Keratinocyte (primary cell): ENCODE measurements around the gene MDFIC2. TPM values are rescaled to one million over a fixed set of nuclear protein-coding genes. Genes with fewer than 3 reads are reported as not detected.

Experiments used
- DNase-seq: peaks from one replicate; pipeline ENCODE4 v3.0.0-alpha.2; 2011; ENCODE audit warnings: low read depth, missing footprints, low spot score
- FAIRE-seq: peaks from 2 replicates; lab custom pipeline; 2011; peaks lifted over from hg19 to GRCh38; lab: Jason Lieb, UNC
- H2AFZ ChIP-seq: 2 replicates; pipeline ENCODE4 v1.6.0; 2012; ENCODE audit warnings: low read length, control low read depth, inconsistent platforms; ENCODE audit not compliant: control insufficient read depth
- H3K27ac ChIP-seq: 2 replicates; pipeline ENCODE4 v1.5.1; 2011; ENCODE audit warnings: low read length; ENCODE audit not compliant: control insufficient read depth, insufficient read depth
- H3K27me3 ChIP-seq: 3 replicates; pipeline ENCODE4 v1.6.0; 2011; ENCODE audit warnings: low read length; ENCODE audit not compliant: control insufficient read depth, insufficient read depth; ENCODE audit errors: extremely low read depth
- H3K36me3 ChIP-seq, 2 experiments: 2 replicates in 1 of 2; 3 replicates in 1 of 2; pipeline ENCODE4 v1.5.1; 2011; ENCODE audit warnings: low read length in 2 of 2, mild to moderate bottlenecking in 1 of 2; ENCODE audit not compliant: control insufficient read depth in 2 of 2, insufficient read depth in 2 of 2; ENCODE audit errors: extremely low read depth in 1 of 2
- H3K4me1 ChIP-seq: 3 replicates; pipeline ENCODE4 v1.5.1; 2011; ENCODE audit warnings: low read length; ENCODE audit not compliant: control insufficient read depth, insufficient read depth; ENCODE audit errors: extremely low read depth
- H3K4me2 ChIP-seq: 3 replicates; pipeline ENCODE4 v1.6.0; 2011; ENCODE audit warnings: low read depth, low read length; ENCODE audit not compliant: control insufficient read depth, insufficient read depth; ENCODE audit errors: extremely low read depth
- H3K4me3 ChIP-seq, 3 experiments: fragments of 200-600 bp in 1 of 3; sonication (generic) in 1 of 3; 2 replicates in 2 of 3; 3 replicates in 1 of 3; pipeline ENCODE4 v1.5.1; 2011 to 2016; ENCODE audit warnings: low read length in 3 of 3, mild to moderate bottlenecking in 3 of 3, control low read depth in 2 of 3, inconsistent platforms in 1 of 3, low read depth in 1 of 3, mixed read lengths in 1 of 3, mixed run types in 1 of 3, moderate library complexity in 1 of 3; ENCODE audit not compliant: control insufficient read depth in 2 of 3, insufficient read depth in 2 of 3; ENCODE audit errors: extremely low read depth in 1 of 3
- H3K79me2 ChIP-seq: 2 replicates; pipeline ENCODE4 v1.6.0; 2012; ENCODE audit warnings: low read length; ENCODE audit not compliant: control insufficient read depth, insufficient read depth
- H3K9ac ChIP-seq: 3 replicates; pipeline ENCODE4 v1.6.0; 2011; ENCODE audit warnings: low read length; ENCODE audit not compliant: control insufficient read depth, insufficient read depth; ENCODE audit errors: extremely low read depth
- H3K9me1 ChIP-seq: 3 replicates; pipeline ENCODE4 v1.6.0; 2011; ENCODE audit warnings: low read length; ENCODE audit not compliant: control insufficient read depth, insufficient read depth; ENCODE audit errors: extremely low read depth
- H3K9me3 ChIP-seq: 2 replicates; pipeline ENCODE4 v1.5.1; 2012; ENCODE audit warnings: low read depth, low read length; ENCODE audit not compliant: control insufficient read depth
- H4K20me1 ChIP-seq: 3 replicates; pipeline ENCODE4 v1.6.0; 2011; ENCODE audit warnings: low read length; ENCODE audit not compliant: control insufficient read depth, insufficient read depth; ENCODE audit errors: extremely low read depth
- EZH2 ChIP-seq: IDR thresholded peaks from one replicate; pipeline ENCODE4 v1.6.1; 2012; ENCODE audit warnings: inconsistent platforms, mild to moderate bottlenecking, low read length, moderate library complexity
- dilution Hi-C: fragments of 300-500 bp; cut with MboI; formaldehyde crosslinking; loops from one replicate; pipeline ENCODE4 v1.7.0; 2020; ENCODE audit warnings: low sequenced_read_pairs; ENCODE audit not compliant: extremely low pct_ligation_motif_present
- polyA plus RNA-seq, 5 experiments: library from polyadenylated mRNA; depleted of rRNA in 3 of 5; stranded (reverse) in 3 of 5; stranded (forward) in 1 of 5; unstranded in 1 of 5; fragments of >200 nt; gene quantifications; 1 replicate in 1 of 5; 2 replicates in 3 of 5; 3 replicates in 1 of 5; pipeline versions ENCODE4 v1.2.1 to v1.2.3, GENCODE V29; 2011 to 2012; ENCODE audit warnings: missing spikeins in 2 of 5, low read depth in 1 of 5, low replicate concordance in 1 of 5
- TF ChIP-seq, protein P1 (sequence below), 3 experiments: IDR thresholded peaks in 1 of 3; conservative IDR thresholded peaks in 1 of 3; optimal IDR thresholded peaks in 1 of 3; 2 replicates in 2 of 3; 3 replicates in 1 of 3; pipeline versions ENCODE3 to v1.5.1; 2011; ENCODE audit warnings: low read length in 3 of 3, mild to moderate bottlenecking in 3 of 3, moderate library complexity in 2 of 3, control low read depth in 1 of 3, inconsistent platforms in 1 of 3; ENCODE audit not compliant: insufficient read depth in 2 of 3; ENCODE audit errors: extremely low read depth in 1 of 3

MDFIC2 gene
- polyA plus RNA-seq, 1 donor (not counting 4 experiments of a cell fraction or from before 2014, with no cell fraction given): not detected

DNA sequence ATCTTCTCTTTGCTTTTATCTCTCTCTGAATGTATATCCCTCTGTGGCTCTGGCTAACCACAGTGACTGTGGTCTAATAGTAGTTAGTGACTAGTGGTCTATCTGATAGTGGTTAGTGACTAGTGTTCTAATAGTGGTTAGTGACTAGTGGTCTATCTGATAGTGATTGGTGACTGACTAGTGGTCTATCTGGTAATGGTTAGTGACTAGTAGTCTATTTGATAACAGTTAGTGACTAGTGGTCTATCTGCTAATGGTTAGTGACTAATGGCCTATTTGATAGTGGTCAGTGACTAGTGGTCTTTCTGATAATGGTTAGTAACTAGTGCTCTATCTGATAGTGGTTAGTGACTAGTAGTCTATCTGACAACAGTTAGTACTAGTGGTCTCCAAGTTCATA, 110.5 kb downstream of the MDFIC2 start:
- dilution Hi-C loops: no loop called here

DNA sequence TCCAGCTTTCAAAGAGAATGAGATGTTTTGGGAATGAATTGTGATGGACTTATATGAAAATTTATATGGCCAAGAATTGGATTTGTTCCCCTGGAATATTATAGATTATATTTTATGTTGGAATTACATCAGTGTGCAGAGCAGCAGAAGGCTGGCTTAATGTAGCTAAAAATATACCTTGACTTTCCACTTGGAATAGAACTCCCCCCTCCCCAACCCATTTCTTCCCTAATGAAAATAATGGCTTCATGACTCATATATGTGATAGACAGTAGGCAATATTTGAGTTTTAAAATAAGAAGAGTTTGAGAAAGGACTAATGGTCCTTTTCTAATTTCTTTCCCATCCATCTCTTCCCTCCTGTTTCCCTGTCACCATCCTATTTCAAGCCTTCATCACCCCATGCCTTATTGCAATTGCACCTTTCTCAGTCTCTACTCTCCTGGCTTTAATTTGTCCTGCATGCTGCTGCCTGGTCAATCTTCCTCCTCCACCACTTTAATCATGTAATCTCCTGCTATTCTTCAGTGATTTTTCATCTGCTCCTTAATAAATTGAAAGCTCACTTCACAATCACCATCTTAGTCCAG, 122.5 kb downstream of the MDFIC2 start:
- Histone ChIP-seq H3K9me1 (no peaks in the 10 kb centered on the region), H3K9me3 (no peaks in the 10 kb centered on the region), H3K27me3 (no peaks in the 10 kb centered on the region), H3K9ac (no peak overlapping the region), H3K36me3 (no peaks in the 10 kb centered on the region), H3K79me2 (no peaks in the 10 kb centered on the region), H4K20me1 (no peaks in the 10 kb centered on the region), H3K4me3 (no peak overlapping the region), H3K4me2 (no peak overlapping the region), H3K4me1 (no peaks in the 10 kb centered on the region), H3K27ac (no peak overlapping the region), H2AFZ (no peak overlapping the region)
- no peak for TF ChIP-seq EZH2
- TF ChIP-seq, protein P1, sequence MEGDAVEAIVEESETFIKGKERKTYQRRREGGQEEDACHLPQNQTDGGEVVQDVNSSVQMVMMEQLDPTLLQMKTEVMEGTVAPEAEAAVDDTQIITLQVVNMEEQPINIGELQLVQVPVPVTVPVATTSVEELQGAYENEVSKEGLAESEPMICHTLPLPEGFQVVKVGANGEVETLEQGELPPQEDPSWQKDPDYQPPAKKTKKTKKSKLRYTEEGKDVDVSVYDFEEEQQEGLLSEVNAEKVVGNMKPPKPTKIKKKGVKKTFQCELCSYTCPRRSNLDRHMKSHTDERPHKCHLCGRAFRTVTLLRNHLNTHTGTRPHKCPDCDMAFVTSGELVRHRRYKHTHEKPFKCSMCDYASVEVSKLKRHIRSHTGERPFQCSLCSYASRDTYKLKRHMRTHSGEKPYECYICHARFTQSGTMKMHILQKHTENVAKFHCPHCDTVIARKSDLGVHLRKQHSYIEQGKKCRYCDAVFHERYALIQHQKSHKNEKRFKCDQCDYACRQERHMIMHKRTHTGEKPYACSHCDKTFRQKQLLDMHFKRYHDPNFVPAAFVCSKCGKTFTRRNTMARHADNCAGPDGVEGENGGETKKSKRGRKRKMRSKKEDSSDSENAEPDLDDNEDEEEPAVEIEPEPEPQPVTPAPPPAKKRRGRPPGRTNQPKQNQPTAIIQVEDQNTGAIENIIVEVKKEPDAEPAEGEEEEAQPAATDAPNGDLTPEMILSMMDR (optimal IDR thresholded peaks at IDR 0.05 in 1 of 3, IDR thresholded peaks at IDR 0.05 in 1 of 3, conservative IDR thresholded peaks at IDR 0.05 in 1 of 3; ENCODE audit: extremely low read depth in 1 of 3, insufficient read depth in 2 of 3, low read length in 3 of 3): no peak
- no peak for FAIRE-seq
- DNase-seq: no peak
- dilution Hi-C loops: no loop called here

More for the DNA sequence above, 110.5 kb downstream of the MDFIC2 start:
- Histone ChIP-seq H3K27ac (no peak overlapping the region), H3K9me1 (no peaks in the 10 kb centered on the region), H3K4me3 (no peak overlapping the region), H3K27me3 (no peaks in the 10 kb centered on the region), H3K79me2 (no peaks in the 10 kb centered on the region), H3K4me1 (no peaks in the 10 kb centered on the region), H3K36me3 (no peaks in the 10 kb centered on the region), H3K9ac (no peak overlapping the region), H3K4me2 (no peak overlapping the region), H3K9me3 (no peaks in the 10 kb centered on the region), H4K20me1 (no peaks in the 10 kb centered on the region), H2AFZ (no peak overlapping the region)
- no peak for TF ChIP-seq EZH2
- TF ChIP-seq, protein P1 (optimal IDR thresholded peaks at IDR 0.05 in 1 of 3, IDR thresholded peaks at IDR 0.05 in 1 of 3, conservative IDR thresholded peaks at IDR 0.05 in 1 of 3; ENCODE audit: extremely low read depth in 1 of 3, insufficient read depth in 2 of 3, low read length in 3 of 3): no peak
- DNase-seq: no peak
- no peak for FAIRE-seq
